Fibroblast of the aortic adventitia (primary cell): ENCODE measurements around the gene CXCL3. TPM values are rescaled to one million over a fixed set of nuclear protein-coding genes. Genes with fewer than 3 reads are reported as not detected.

ENCODE experiments used
- DNase-seq: peaks from one replicate; pipeline ENCODE4 v3.0.0-alpha.2; 2010; ENCODE audit warnings: low read depth
- H3K4me3 ChIP-seq: 2 replicates; pipeline ENCODE4 v1.5.1; 2011; ENCODE audit warnings: low read depth, mild to moderate bottlenecking, control low read depth, low read length, moderate library complexity
- total RNA-seq: library from RNA; depleted of rRNA; stranded (reverse); fragments of >200 nt; gene quantifications from 2 replicates; pipeline ENCODE4 v1.2.3, GENCODE V29; 2012; ENCODE audit warnings: low replicate concordance
- TF ChIP-seq, protein P1 (sequence below): IDR thresholded peaks from 2 replicates; pipeline ENCODE4 v1.5.1; 2011; ENCODE audit warnings: mild to moderate bottlenecking, low read length, control low read depth, inconsistent platforms; ENCODE audit not compliant: insufficient read depth

Gene CXCL3
- total RNA-seq, 1 donor: 0.09 TPM

- TF ChIP-seq, protein P1, sequence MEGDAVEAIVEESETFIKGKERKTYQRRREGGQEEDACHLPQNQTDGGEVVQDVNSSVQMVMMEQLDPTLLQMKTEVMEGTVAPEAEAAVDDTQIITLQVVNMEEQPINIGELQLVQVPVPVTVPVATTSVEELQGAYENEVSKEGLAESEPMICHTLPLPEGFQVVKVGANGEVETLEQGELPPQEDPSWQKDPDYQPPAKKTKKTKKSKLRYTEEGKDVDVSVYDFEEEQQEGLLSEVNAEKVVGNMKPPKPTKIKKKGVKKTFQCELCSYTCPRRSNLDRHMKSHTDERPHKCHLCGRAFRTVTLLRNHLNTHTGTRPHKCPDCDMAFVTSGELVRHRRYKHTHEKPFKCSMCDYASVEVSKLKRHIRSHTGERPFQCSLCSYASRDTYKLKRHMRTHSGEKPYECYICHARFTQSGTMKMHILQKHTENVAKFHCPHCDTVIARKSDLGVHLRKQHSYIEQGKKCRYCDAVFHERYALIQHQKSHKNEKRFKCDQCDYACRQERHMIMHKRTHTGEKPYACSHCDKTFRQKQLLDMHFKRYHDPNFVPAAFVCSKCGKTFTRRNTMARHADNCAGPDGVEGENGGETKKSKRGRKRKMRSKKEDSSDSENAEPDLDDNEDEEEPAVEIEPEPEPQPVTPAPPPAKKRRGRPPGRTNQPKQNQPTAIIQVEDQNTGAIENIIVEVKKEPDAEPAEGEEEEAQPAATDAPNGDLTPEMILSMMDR: no peak
- DNase-seq: peak; percentile 72
- H3K4me3 ChIP-seq: no peak overlapping the region
Observed at GRCh38 chr4:74032064-74032463, 6.4 kb downstream of the CXCL3 start.

- H3K4me3 ChIP-seq: no peak overlapping the region
- DNase-seq: no peak
- TF ChIP-seq, protein P1: no peak
Observed at GRCh38 chr4:74031576-74031975, 6.9 kb downstream of the CXCL3 start.

- DNase-seq: no peak
- no peak overlapping the region for H3K4me3 ChIP-seq
- TF ChIP-seq, protein P1: no peak
Observed at GRCh38 chr4:74030285-74030684, 8.2 kb downstream of the CXCL3 start.

- TF ChIP-seq, protein P1: no peak
- no peak overlapping the region for H3K4me3 ChIP-seq
- DNase-seq: no peak
Observed at GRCh38 chr4:74028504-74028903, 10.0 kb downstream of the CXCL3 start.

DNA sequence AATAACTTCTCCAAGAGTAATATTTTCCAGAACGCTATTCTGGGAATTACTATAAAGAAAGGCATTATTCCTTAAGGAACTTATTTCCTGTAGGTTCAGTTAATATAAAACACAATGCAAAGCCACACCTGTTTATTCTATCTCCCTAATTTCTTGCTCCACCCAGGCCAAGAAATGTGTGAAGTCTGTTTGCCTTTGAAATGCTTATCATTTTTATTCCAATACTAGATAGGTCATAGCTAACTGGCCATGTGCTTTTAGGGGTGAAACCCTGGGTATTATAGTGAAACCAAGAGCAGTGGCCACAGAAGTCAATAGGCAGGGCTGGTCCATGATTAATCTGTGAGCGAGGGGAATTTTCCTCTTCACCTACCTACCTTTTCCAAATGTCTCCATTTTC is 14.8 kb downstream of the CXCL3 start:
- DNase-seq: no peak
- H3K4me3 ChIP-seq: no peak overlapping the region
- TF ChIP-seq, protein P1: no peak

GRCh38 chr4:74021601-74022000 is 16.9 kb downstream of the CXCL3 start:
- no peak overlapping the region for H3K4me3 ChIP-seq
- no peak for DNase-seq
- TF ChIP-seq, protein P1: no peak

- no peak for DNase-seq
- no peak overlapping the region for H3K4me3 ChIP-seq
- TF ChIP-seq, protein P1: no peak
Observed at GRCh38 chr4:74018771-74019170, 19.7 kb downstream of the CXCL3 start.
